ENCODE data around the gene IFNA8. TPM values are rescaled to one million over a fixed set of nuclear protein-coding genes. Genes with fewer than 3 reads are reported as not detected.

Gene IFNA8
- total RNA-seq, 1 experiment from 2014 or later: not detected

GRCh38 chr9:21412107-21412506 lies 3.2 kb downstream of the IFNA8 start:
- Histone ChIP-seq H3K27me3 (ENCODE audit: insufficient read depth, low read length) (no peaks in the 10 kb centered on the region), H3K56ac (ENCODE audit: insufficient read length, low read depth, low read length) (no peak overlapping the region), H2BK120ac (ENCODE audit: low read depth, low read length, poor library complexity, severe bottlenecking) (no peak overlapping the region), H3K9me3 (ENCODE audit: control insufficient read depth, low read depth, low read length) (no peaks in the 10 kb centered on the region), H3K9ac (ENCODE audit: extremely low read depth, insufficient read length, low read length) (no peak overlapping the region), H3K18ac (ENCODE audit: insufficient read length, low read depth, low read length) (no peak overlapping the region), H3K4me2 (ENCODE audit: insufficient read depth, insufficient read length, low read length) (no peak overlapping the region), H4K8ac (replicated peaks; ENCODE audit: insufficient read length, low read depth, low read length) (no peak overlapping the region), H3K79me2 (ENCODE audit: insufficient read depth, low read length) (no peaks in the 10 kb centered on the region), H3T11ph (ENCODE audit: low read length) (no peak overlapping the region), H3K79me1 (ENCODE audit: insufficient read depth, low read depth, low read length, poor library complexity, severe bottlenecking) (no peaks in the 10 kb centered on the region), H2BK12ac (ENCODE audit: insufficient read length, low read depth, low read length) (no peak overlapping the region), H3K14ac (ENCODE audit: insufficient read depth, low read length) (no peak overlapping the region), H3K4me1 (ENCODE audit: insufficient read depth, low read length) (no peaks in the 10 kb centered on the region), H2BK20ac (ENCODE audit: low read depth, low read length, poor library complexity, severe bottlenecking) (no peak overlapping the region), H2BK15ac (ENCODE audit: low read depth, low read length) (no peak overlapping the region), H3K4ac (ENCODE audit: low read depth, low read length) (no peak overlapping the region), H2BK5ac (ENCODE audit: insufficient read length, low read length) (no peak overlapping the region), H2AK5ac (ENCODE audit: insufficient read length, low read length) (no peak overlapping the region), H2AFZ (ENCODE audit: low read length) (no peak overlapping the region), H3K23ac (ENCODE audit: insufficient read length, low read depth, low read length) (no peak overlapping the region), H4K5ac (ENCODE audit: insufficient read length, low read depth, low read length) (no peak overlapping the region), H3K27ac (ENCODE audit: insufficient read length, low read depth, low read length) (no peak overlapping the region), H4K91ac (ENCODE audit: insufficient read length, low read depth, low read length) (no peak overlapping the region), H3K23me2 (ENCODE audit: insufficient read length, low read depth, low read length, poor library complexity, severe bottlenecking) (no peaks in the 10 kb centered on the region), H4K20me1 (ENCODE audit: control insufficient read depth, insufficient read depth, insufficient read length) (no peaks in the 10 kb centered on the region)
- no peak overlapping the region for H3K4me3 Mint-ChIP-seq
- TF ChIP-seq CTCF (conservative IDR thresholded peaks at IDR 0.05): no peak
- H3K36me3 Mint-ChIP-seq (ENCODE audit: insufficient read depth in 1 of 3, low read depth in 3 of 3): no peaks in the 10 kb centered on the region
- no peak for DNase-seq
- no peaks in the 10 kb centered on the region for H3K4me1 Mint-ChIP-seq
- H3K27me3 Mint-ChIP-seq (ENCODE audit: low read depth): peaks cover 6% of the 10 kb centered on the region
- H3K27ac Mint-ChIP-seq: no peak overlapping the region
- H3K9me3 Mint-ChIP-seq: no peaks in the 10 kb centered on the region
